ENCODE results near the gene CCDC182. TPM values are rescaled to one million over a fixed set of nuclear protein-coding genes. Genes with fewer than 3 reads are reported as not detected.

CCDC182 gene
- polyA plus RNA-seq, 1 of the 3 experiments (the other 2 are of a cell fraction): not detected

DNA sequence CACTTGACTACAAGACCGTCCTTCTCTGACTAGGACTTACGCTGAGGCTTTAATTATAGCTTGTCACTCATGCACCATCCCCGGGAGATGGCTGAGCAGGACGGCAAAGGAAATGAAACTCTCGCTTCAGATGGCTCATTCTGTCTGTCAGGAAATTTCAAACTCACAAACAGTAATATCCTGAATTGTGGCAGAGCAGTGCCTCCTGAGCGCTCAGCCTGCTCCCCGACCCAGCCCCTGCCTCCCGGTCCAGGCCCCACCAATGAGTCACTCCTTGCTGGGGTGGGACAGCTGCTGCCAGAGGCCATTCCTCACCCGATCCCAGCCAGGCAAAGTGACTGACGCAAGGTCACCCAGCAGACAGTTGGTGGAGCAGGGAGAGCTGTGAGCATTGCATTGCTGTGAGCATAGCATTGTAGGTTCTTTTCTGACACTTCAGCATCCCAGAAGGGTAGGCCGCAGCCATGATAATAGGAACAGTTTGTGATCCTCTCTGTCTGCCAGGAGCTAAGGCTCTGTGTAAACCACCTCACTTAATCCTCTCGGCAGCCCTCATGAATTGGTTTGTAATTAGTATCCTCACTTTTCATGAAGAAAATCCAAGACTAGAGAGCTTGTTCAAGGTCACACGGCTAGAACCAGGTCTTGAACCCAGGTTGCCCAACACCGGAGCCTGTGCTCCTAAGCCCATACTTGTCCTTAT lies 20.9 kb downstream of the CCDC182 start:
- no peaks in the 10 kb centered on the region for H3K79me2 ChIP-seq (ENCODE audit: insufficient read depth)
- no peak overlapping the region for H3K9ac ChIP-seq
- peaks cover 11% of the 10 kb centered on the region for H3K27me3 ChIP-seq (ENCODE audit: insufficient read depth)
- no peaks in the 10 kb centered on the region for H4K20me1 ChIP-seq (ENCODE audit: insufficient read depth)
- no peaks in the 10 kb centered on the region for H3K9me2 ChIP-seq
- H3K27ac ChIP-seq (ENCODE audit: low read depth in 2 of 2, low read length in 1 of 2): no peak overlapping the region
- ChIA-PET POLR2A (interaction anchor here (1.2 kb wide), 1 partner anchor 9 kb away, joined by 3 read pairs; no protein-coding TSS in a partner anchor), CTCF (interaction anchor here (0.8 to 2.4 kb wide), 10 partner anchors 8 to 126 kb away, joined by 3 to 9 read pairs (median 4); no protein-coding TSS in a partner anchor)
- no peak overlapping the region for H3K4me3 ChIP-seq (ENCODE audit: low read depth in 2 of 2, low read length in 1 of 2)
- H3K4me1 ChIP-seq (ENCODE audit: control insufficient read depth in 1 of 2, insufficient read depth in 2 of 2, low read depth in 1 of 2, low read length in 1 of 2): peaks cover 0 to 22% of the 10 kb centered on the region in 2 experiments; a peak in 1 of 4 replicates
- no peak overlapping the region for H3K4me2 ChIP-seq
- WGBS (ENCODE audit: low lambda C conversion rate): 67% methylated on average over 11 of the region's 14 CpGs
- H2AFZ ChIP-seq (ENCODE audit: low read depth): no peak overlapping the region
- no peak for DNase-seq
- no peaks in the 10 kb centered on the region for H3K36me3 ChIP-seq (replicated peaks in 1 of 2; ENCODE audit: control insufficient read depth in 1 of 2, insufficient read depth in 2 of 2, low read length in 1 of 2)
- H3K9me3 ChIP-seq: no peaks in the 10 kb centered on the region
- no peaks in the 10 kb centered on the region for H3F3A ChIP-seq (replicated peaks; ENCODE audit: insufficient read depth)
- TF ChIP-seq GATA2 (CRISPR knock-in tag; IDR thresholded peaks at IDR 0.05): no peak
- TF ChIP-seq RXRA (IDR thresholded peaks at IDR 0.05; ENCODE audit: borderline replicate concordance, low read depth): no peak

DNA sequence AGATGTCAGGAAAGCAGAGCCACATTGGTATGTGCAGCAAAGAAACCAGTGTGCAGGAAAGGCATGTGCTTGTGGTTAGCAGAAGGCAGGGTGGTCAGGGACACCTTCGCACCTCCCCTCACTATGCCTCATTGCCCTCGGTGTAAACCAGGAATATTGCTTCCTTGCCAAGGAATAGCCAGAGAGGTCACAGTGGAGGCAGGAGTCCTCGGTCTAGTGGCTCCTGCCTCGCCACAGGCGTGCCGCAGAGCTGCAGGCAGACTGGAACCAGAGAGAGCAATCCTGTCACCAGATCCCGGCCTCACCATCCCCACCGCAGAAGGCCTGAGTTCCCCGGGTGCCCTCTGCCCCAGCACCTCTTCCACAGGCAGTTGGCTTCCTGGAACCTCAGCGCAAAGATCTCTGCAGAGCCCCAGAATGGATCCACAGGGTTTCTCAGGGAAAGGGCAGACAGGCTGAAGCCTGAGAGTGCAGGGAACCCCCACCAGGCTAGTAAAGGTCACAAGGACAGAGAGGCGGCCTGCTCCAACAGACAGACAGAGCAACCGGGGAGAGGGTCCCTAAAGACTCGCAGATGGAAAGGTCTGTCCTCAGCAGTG lies 21.6 kb downstream of the CCDC182 start:
- no peak for DNase-seq
- Histone ChIP-seq H3K4me3 (ENCODE audit: low read depth in 2 of 2, low read length in 1 of 2) (no peak overlapping the region), H3K9ac (no peak overlapping the region), H3K27me3 (ENCODE audit: insufficient read depth) (peaks cover 17% of the 10 kb centered on the region), H3K36me3 (replicated peaks in 1 of 2; ENCODE audit: control insufficient read depth in 1 of 2, insufficient read depth in 2 of 2, low read length in 1 of 2) (no peaks in the 10 kb centered on the region), H2AFZ (ENCODE audit: low read depth) (no peak overlapping the region), H3K9me3 (no peaks in the 10 kb centered on the region), H3K9me2 (no peaks in the 10 kb centered on the region), H3K4me2 (no peak overlapping the region), H3K4me1 (ENCODE audit: control insufficient read depth in 1 of 2, insufficient read depth in 2 of 2, low read depth in 1 of 2, low read length in 1 of 2) (peaks cover 0 to 27% of the 10 kb centered on the region in 2 experiments; a peak in 1 of 4 replicates), H3F3A (replicated peaks; ENCODE audit: insufficient read depth) (no peaks in the 10 kb centered on the region), H3K27ac (ENCODE audit: low read depth in 2 of 2, low read length in 1 of 2) (no peak overlapping the region), H3K79me2 (ENCODE audit: insufficient read depth) (no peaks in the 10 kb centered on the region), H4K20me1 (ENCODE audit: insufficient read depth) (no peaks in the 10 kb centered on the region)
- CTCF ChIA-PET: interaction anchor here (0.8 to 2.1 kb wide), 6 partner anchors 9 to 126 kb away, joined by 3 to 9 read pairs (median 3); no protein-coding TSS in a partner anchor
- WGBS (ENCODE audit: low lambda C conversion rate): 75% methylated on average over 12 of the region's 13 CpGs
- POLR2A ChIA-PET: no interaction called here
- TF ChIP-seq EZH2phosphoT487 (IDR thresholded peaks at IDR 0.05; ENCODE audit: borderline replicate concordance, low read depth) (no peak), TEAD4 (IDR thresholded peaks at IDR 0.05; ENCODE audit: borderline replicate concordance, insufficient read depth) (no peak), CHD2 (IDR thresholded peaks at IDR 0.05; ENCODE audit: low read length, partially characterized antibody) (no peak), MXI1 (IDR thresholded peaks at IDR 0.05; ENCODE audit: low read depth, low read length) (no peak), SMC3 (IDR thresholded peaks at IDR 0.05; ENCODE audit: low read depth, low read length) (no peak)
- TF ChIP-seq, protein P1, sequence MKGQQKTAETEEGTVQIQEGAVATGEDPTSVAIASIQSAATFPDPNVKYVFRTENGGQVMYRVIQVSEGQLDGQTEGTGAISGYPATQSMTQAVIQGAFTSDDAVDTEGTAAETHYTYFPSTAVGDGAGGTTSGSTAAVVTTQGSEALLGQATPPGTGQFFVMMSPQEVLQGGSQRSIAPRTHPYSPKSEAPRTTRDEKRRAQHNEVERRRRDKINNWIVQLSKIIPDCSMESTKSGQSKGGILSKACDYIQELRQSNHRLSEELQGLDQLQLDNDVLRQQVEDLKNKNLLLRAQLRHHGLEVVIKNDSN (IDR thresholded peaks at IDR 0.05; ENCODE audit: borderline replicate concordance, low read depth): no peak
- TF ChIP-seq, protein P2, sequence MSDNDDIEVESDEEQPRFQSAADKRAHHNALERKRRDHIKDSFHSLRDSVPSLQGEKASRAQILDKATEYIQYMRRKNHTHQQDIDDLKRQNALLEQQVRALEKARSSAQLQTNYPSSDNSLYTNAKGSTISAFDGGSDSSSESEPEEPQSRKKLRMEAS (IDR thresholded peaks at IDR 0.05; ENCODE audit: low read depth): no peak
- TF ChIP-seq, protein P3, sequence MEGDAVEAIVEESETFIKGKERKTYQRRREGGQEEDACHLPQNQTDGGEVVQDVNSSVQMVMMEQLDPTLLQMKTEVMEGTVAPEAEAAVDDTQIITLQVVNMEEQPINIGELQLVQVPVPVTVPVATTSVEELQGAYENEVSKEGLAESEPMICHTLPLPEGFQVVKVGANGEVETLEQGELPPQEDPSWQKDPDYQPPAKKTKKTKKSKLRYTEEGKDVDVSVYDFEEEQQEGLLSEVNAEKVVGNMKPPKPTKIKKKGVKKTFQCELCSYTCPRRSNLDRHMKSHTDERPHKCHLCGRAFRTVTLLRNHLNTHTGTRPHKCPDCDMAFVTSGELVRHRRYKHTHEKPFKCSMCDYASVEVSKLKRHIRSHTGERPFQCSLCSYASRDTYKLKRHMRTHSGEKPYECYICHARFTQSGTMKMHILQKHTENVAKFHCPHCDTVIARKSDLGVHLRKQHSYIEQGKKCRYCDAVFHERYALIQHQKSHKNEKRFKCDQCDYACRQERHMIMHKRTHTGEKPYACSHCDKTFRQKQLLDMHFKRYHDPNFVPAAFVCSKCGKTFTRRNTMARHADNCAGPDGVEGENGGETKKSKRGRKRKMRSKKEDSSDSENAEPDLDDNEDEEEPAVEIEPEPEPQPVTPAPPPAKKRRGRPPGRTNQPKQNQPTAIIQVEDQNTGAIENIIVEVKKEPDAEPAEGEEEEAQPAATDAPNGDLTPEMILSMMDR (IDR thresholded peaks at IDR 0.05): no peak
- TF ChIP-seq, protein P4, sequence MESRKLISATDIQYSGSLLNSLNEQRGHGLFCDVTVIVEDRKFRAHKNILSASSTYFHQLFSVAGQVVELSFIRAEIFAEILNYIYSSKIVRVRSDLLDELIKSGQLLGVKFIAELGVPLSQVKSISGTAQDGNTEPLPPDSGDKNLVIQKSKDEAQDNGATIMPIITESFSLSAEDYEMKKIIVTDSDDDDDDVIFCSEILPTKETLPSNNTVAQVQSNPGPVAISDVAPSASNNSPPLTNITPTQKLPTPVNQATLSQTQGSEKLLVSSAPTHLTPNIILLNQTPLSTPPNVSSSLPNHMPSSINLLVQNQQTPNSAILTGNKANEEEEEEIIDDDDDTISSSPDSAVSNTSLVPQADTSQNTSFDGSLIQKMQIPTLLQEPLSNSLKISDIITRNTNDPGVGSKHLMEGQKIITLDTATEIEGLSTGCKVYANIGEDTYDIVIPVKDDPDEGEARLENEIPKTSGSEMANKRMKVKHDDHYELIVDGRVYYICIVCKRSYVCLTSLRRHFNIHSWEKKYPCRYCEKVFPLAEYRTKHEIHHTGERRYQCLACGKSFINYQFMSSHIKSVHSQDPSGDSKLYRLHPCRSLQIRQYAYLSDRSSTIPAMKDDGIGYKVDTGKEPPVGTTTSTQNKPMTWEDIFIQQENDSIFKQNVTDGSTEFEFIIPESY (IDR thresholded peaks at IDR 0.05; ENCODE audit: borderline replicate concordance, low read depth): no peak
- TF ChIP-seq, protein P5, sequence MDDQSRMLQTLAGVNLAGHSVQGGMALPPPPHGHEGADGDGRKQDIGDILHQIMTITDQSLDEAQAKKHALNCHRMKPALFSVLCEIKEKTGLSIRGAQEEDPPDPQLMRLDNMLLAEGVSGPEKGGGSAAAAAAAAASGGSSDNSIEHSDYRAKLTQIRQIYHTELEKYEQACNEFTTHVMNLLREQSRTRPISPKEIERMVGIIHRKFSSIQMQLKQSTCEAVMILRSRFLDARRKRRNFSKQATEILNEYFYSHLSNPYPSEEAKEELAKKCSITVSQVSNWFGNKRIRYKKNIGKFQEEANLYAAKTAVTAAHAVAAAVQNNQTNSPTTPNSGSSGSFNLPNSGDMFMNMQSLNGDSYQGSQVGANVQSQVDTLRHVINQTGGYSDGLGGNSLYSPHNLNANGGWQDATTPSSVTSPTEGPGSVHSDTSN (IDR thresholded peaks at IDR 0.05): no peak

Data from SK-N-SH (cell line).